GM18909 (cell line): ENCODE data around the gene AEBP2.
"Not testable (repeated sequence)": the region's sequence is repeated elsewhere in the genome, so short reads cannot be mapped to it uniquely, and the experiment has no call there.

ENCODE experiments used
- ATAC-seq: cut with Tn5 transposase; IDR thresholded peaks from one replicate; pipeline ENCODE4 v1.9.1; 2021; ENCODE audit warnings: mild to moderate bottlenecking; ENCODE audit not compliant: unreplicated experiment, poor library complexity

The AEBP2 gene

GRCh38 chr12:19419086-19419485, 20.2 kb upstream of the AEBP2 start:
- ATAC-seq, result no peak

- no peak for ATAC-seq
Observed at GRCh38 chr12:19421503-19422282, 17.6 kb upstream of the AEBP2 start.

GRCh38 chr12:19423166-19423930, 15.9 kb upstream of the AEBP2 start:
- no peak for ATAC-seq

GRCh38 chr12:19428246-19428645, 11.0 kb upstream of the AEBP2 start:
- ATAC-seq, result no peak

- ATAC-seq, result not testable (repeated sequence)
Observed at GRCh38 chr12:19429491-19429890, 9.8 kb upstream of the AEBP2 start.

GRCh38 chr12:19430988-19431387, 8.3 kb upstream of the AEBP2 start:
- ATAC-seq, result no peak

- ATAC-seq, result peak; percentile 62
Observed at GRCh38 chr12:19431407-19432308, 7.6 kb upstream of the AEBP2 start.

GRCh38 chr12:19432309-19433170, 6.8 kb upstream of the AEBP2 start:
- ATAC-seq, result no peak

- ATAC-seq, result peak; percentile 25
Observed at GRCh38 chr12:19434538-19434937, 4.8 kb upstream of the AEBP2 start.

- ATAC-seq, result no peak
Observed at GRCh38 chr12:19435831-19436497, 3.3 kb upstream of the AEBP2 start.

- no peak for ATAC-seq
Observed at GRCh38 chr12:19436931-19437330, 2.4 kb upstream of the AEBP2 start.

- ATAC-seq, result no peak
Observed at GRCh38 chr12:19437996-19438395, 1.3 kb upstream of the AEBP2 start.

- peak; percentile 46 for ATAC-seq
Observed at GRCh38 chr12:19440019-19440858, 947 bp downstream of the AEBP2 start.

GRCh38 chr12:19440916-19441315, 1.6 kb downstream of the AEBP2 start:
- ATAC-seq, result no peak

GRCh38 chr12:19443585-19443984, 4.3 kb downstream of the AEBP2 start:
- ATAC-seq, result no peak

GRCh38 chr12:19444097-19444496, 4.8 kb downstream of the AEBP2 start:
- ATAC-seq, result no peak

GRCh38 chr12:19447386-19447785, 8.1 kb downstream of the AEBP2 start:
- ATAC-seq, result no peak

GRCh38 chr12:19449814-19450213, 10.5 kb downstream of the AEBP2 start:
- ATAC-seq, result no peak
